HG03097 (cell line): ENCODE measurements around the gene PAFAH1B1.
"Not testable (repeated sequence)": the region's sequence is repeated elsewhere in the genome, so short reads cannot be mapped to it uniquely, and the experiment has no call there.

Experiments used
- ATAC-seq: cut with Tn5 transposase; IDR thresholded peaks from one replicate; pipeline ENCODE4 v1.9.1; 2021; ENCODE audit not compliant: unreplicated experiment, low FRiP score

Gene PAFAH1B1

DNA sequence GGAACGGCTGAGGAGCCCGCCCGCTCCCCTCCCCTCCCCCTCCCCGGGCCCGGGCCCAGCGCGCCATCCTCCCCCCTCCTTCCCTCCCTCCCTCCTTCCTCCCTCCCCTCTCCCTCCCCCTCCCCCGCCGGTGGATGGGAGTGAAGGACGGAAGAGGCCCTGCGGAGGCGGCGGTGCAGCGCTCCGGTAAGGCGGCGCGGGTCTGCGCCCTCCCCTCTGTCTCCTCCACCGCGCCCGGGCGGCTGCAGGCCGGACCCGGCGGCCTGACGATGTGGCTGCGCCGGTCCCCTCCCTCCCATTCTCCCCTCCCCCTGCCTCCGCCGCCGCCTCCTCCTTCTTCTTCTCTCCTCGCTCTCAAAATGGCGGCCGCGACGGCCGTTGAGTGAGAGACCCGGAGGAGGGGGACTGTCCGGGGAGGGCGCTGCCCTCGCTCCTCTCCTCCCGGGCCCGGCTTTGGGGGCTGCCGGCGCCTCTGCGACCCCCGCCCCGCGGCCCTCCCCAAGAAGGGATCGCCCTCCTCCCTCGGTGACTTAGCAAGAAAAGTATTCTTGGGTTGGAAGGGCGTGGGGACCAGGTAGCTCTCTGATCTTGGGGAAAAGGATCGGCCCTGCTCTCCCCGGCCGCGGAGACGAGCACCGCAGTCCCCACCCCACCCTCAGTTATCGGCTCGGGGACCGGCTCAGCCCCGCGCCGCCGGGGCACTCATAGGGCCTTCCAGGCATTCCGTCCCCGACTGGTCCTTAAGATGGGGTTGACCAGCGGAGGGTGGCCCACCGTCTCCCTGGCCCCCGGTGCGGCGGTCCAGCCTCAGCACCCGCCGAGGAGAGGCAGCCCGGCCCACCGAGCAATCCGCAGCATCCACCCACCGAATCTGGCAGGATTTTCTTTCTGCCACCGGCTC is 617 bp downstream of the PAFAH1B1 start:
- peak; percentile 43 for ATAC-seq

DNA sequence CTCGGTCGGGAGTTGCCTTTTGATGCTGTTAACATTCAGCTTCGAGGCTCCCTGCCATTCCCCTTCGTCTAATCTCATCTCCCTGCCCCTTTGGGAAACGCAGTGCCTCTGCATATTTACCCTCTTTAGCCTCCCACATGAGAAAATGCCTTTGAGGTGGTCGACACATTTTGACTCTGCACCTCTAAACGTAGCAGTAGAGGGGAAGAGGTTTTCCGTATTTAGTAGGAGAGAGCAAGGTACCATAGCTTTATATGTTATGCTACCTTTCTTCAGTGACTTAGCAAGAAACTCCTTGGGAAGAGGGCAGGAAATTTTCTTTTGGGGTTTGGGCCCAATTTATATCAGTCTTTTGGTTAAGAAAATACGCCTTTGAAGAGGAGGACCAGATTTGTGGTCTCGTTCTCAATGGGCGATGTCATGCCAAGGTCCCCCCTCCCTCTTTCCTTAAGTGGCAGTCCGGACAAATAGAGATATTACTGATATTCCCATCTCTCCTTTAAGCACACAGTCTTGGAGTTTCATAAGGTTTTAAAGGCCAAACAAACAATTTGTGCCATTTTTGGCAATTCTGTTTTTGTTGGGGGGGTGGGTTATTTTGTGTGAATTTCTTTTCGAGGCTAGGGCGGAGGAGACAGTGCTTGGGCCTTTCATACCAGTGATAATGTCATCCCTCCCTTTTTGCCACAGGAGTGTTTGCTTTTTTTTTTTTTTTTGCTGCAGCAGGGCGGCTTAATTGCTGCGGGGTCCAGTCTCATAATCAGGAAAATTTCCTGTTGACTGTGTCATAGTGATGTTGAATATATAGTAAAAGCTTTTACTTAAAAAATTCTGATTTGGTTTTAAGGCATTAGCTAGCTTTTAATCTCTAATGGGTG is 1.5 kb downstream of the PAFAH1B1 start:
- ATAC-seq: no peak

DNA sequence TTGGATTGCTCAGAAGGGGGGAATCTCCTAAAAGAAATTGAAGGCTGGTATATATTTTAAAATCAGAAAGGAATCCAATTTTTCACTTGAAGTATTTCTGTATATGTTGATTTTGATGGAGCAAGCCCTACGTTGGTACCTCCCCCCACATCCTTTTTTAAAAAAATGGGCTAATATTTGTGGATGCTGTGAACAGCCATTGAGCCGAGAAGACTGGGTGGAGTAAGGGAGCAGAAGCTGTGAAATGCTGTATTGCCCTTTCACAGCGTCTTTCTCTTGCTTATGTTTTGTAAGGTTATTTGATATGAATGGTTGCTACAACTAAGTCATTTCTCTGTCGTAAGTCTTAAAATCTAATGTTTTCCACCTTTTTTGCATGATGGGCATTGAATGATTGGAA is 2.3 kb downstream of the PAFAH1B1 start:
- ATAC-seq: no peak

DNA sequence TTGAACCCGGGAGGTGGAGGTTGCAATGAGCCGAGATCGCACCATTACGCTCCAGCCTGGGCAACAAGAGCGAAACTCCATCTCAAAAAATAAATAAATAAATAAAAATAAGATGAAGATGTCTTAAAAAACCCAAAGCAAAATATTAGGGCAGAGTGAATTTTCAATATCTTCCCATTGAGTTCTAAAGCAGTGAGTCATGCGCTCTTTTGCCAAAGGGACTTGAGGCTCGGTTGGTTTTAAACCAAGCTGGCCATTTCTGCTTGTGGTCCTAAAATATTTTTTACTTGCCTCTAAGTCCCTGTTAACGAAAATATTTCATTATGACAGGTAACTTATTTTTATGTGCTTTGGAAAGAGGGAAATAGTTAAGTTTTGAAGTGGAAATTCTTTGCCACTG is 4.7 kb downstream of the PAFAH1B1 start:
- ATAC-seq: no peak

DNA sequence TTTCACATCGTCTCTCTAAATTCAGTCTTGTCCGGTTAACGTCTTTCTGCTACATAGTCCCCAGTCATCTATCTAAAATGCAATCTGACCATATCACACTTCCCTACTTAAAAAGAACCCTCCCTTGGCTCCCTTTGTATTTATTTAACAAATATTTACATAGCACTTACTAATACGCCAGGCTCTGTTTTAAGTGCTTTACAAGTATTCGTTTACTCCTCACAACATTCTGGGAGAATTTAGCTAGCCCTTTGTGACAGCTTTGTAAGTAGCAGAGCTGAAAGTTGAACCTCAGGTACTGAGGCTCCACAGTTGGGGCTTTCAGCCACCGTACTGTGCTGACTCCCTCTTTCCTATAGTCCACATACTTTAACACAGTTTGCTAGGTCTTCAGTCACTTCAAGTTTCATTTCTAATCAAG is 9.2 kb downstream of the PAFAH1B1 start:
- ATAC-seq: no peak

DNA sequence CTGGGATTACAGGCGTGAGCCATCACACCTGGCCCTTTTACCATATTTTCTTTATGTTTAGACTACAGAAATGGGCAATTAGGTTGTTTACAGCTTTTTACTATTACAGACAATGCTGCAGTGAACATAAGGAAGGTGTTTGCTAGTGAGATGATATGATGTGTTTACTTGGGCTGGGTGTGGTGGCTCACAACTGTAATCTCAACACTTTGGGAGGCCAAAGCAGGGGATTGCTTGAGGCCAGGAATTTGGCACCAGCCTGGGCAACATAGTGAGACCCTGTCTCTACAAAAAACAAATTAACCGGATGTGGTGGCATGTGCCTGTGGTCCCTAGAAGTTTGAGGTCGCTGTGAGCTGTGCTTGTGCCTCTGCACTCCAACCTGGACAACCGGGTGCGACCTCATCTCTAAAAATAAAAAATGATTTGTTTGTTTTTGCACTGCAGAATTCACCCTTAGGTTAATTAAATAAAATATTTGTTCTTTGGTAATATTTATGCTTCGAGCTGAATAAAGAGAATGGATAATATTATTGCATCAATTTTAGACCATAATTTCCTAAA is 15.0 kb downstream of the PAFAH1B1 start:
- ATAC-seq: no peak

DNA sequence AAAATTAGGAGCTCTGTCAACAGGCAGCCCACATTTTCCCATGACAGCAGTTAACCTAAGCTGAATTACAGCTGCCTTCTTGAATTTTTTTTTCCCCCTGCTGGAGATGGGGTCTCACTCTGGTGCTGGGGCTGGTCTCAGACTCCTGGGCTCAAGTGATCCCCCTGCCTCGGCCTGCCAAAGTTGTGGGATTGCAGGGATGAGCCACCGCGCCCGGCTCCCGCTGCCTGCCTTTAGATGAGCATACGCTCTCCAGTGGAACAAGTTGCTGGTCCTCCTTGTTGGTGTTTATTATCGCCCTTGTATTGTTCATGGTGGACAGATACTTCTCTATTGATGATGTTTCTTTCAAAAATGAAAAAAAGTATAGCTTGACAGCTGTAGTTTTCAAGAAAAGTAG is 15.6 kb downstream of the PAFAH1B1 start:
- no peak for ATAC-seq

DNA sequence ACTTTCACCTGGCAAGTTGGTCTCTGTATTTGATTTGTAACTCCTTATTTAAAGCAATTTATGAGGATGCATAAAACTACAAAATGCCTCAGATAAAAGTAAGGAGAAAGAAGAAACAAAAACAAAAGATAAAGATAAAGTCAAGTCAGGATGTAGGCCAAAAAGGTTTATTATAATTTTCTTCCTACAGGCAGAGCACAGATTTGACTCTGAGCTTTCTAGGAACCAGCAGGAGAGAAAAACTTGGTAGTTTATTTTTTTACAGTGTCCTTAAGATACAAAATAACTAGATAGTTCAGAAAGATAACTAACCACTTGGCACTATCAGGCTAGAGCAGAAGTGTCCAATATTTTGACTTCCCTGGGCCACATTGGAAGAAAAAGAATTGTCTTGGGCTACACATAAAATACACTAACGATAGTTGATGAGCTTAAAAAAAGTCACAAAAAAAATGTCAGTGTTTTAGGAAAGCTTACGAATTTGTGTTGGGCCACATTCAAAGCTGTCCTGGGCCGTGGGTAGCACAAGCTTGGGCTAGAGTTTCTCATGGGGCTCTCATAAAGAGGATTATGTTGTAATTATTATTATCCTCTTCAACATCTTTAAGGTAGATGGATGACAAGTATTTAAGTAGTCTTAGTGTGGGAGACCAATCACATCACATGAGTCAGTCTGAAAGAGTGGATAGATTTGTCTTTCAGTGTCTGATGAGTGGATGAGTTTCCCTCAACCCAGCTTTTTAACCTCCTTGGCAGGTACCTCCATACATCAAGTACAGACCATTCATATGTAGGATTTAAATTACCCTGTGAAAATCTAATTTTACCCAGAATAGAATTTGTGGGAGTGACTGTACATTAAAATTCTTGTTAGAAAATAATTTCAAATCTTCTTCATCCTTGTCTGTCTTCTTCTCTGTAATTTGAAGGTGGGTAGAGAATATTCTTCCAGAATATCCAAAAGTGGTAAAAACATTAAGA is 17.0 kb downstream of the PAFAH1B1 start:
- ATAC-seq: no peak

DNA sequence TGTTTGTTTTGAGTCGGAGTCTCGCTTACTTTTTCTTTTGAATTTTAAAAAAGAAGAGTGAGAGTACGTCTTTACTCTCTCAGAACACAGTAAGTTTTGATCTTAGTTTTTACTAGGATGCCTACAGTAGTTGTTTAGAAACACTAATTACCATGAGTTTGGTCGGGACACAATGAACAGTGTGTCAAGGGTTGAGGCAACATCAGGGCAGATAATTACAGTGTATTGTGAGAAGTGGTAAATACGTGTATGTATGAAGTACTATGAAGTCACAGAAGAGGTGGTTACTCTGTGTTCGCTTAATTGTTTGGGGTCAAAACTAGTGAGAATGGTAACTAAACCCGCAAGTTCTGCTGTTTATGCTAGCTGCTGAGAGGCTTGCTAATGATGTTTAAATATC is 18.2 kb downstream of the PAFAH1B1 start:
- ATAC-seq: no peak

DNA sequence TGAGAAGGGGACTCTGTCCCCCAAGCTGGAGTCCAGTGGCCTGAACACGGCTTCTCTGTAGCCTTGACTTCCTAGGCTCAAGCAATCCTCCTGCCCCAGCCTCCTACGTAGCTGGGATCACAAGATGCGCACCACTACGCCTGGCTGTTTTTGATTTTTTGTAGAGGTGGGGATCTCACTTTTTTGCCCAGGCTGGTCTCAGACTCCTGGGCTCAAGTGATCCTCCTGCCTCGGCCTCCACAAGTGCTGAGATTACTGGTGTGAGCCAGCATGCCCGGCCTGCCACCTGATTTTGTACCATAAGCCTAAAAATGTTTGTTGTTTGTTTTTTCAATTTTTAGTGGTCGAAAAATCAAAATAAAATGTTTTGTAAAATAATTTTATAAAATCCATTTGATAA is 19.2 kb downstream of the PAFAH1B1 start:
- no peak for ATAC-seq

DNA sequence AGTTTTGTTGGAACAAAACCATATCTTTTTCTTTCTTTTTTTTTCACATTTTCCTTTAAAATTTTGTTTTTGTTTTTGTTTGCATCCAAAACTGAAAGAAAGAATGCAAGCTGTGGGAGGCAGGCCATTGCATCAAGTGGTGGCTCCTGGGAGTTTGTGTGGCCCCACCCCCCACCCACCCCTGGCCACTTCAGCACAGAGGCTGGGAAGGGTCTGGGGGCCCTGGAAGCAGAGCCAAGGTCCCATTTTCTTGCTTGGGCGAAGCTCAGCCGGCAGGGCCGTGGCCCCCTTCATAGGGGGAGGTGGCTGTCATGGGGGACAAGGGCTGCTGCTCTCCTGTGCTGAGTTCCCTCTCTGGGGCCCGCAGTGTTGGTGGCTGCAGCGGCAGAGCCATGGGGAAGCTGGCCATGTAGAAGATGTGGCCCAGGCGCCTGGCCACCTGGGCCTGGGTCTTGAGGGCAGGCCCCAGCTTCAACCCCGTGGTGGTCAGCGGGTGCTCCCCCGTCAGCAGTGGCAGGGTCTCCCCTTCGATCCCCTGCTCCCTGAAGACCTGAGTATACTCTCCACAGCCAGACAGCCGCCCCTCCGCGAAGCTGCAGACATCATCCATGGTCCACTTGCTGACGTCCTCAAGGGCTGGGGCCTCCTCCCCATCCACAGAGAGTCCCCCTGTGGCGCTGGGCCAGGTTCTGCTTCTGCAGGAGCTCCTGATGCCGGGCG is 19.8 kb downstream of the PAFAH1B1 start:
- no peak for ATAC-seq

DNA sequence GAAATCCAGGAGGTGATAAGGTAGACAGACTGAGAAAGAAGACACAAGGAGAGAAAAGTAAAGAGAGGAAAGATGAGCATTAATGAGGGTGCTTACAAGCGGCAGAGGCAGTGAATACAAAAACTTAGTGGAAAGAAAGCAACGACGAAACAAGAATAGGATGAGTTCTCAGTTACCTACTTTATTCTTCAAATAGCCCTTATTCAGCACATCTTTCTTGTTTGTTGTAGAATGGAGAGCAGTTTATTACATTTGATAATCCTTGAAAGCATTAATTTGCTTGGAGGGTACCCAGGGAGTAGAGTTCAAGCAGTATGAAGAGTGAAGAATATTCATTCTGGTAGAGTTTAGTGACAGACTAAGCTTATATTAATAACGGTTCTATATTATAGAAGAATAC is 22.4 kb downstream of the PAFAH1B1 start:
- no peak for ATAC-seq

DNA sequence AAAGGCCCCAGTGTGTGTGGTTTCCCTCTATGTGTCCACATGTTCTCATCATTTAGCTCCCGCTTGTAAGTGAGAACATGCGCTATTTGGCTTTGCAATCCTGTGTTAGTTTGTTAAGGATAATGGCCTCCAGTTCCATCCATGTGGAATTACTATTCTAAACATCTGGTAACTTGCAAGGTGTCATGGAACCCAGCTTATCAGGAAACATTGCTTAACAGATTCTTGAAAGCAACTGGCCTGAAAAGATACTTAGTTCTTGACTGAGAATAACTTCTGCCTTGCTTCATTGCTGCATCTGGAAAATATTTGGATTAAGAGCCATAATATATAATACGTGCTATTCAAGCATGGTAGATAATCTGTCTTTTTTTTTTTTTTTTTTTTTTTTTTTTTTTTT is 27.8 kb downstream of the PAFAH1B1 start:
- ATAC-seq: no peak

DNA sequence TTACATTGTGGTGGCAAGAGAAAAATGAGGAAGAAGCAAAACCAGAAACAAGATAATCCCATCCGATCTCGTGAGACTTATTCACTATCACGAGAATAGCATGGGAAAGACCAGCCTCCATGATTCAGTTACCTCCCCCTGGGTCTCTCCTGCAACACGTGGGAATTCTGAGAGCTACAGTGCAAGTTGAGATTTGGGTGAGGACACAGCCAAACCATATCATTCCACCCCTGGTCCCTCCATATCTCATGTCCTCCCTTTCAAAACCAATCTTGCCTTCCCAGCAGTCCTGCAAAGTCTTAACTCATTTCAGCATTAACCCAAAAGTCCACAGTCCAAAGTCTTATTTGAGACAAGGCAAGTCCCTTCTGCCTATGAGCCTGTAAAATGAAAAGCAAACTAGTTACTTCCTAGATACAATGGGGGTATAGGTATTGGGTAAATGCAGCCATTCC is 28.5 kb downstream of the PAFAH1B1 start:
- ATAC-seq: not testable (repeated sequence)

DNA sequence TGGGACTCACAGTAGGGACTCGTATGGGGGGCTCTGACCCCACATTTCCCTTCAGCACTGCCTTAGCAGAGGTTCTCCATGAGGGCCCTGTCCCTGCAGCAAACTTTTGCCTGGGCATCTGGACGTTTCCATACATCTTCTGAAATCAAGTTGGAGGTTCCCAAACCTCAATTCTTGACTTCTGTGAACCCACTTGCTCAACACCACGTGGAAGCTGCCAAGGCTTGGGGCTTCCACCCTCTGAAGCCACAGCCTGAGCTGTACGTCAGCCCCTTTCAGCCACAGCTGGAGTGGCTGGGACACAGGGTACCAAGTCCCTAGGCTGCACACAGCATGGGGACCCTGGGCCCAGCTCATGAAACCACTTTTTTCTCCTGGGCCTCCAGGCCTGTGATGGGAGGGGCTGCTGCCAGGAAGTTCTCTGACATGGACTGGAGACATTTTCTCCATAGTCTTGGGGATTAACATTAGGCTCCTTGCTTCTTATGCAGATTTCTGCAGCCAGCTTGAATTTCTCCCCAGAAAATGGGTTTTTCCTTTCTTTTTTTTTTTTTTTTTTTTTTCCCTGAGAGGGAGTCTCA is 29.4 kb downstream of the PAFAH1B1 start:
- ATAC-seq: not testable (repeated sequence)

DNA sequence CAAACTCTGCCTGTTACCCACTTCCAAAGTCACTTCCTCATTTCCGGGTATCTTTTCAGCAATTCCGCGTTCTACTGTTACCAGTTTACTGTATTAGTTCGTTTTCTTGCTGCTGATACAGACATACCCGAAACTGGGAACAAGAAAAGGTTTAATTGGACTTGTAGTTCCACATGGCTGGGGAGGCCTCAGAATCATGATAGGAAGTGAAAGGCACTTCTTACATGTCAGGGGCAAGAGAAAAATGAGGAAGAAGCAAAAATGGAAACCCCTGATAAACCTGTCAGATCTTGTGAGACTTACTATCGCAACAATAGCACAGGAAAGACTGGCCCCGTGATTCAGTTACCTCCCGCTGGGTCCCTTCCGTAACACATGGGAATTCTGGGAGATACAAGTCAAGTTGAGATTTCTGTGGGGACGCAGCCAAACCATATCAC is 30.9 kb downstream of the PAFAH1B1 start:
- no peak for ATAC-seq

DNA sequence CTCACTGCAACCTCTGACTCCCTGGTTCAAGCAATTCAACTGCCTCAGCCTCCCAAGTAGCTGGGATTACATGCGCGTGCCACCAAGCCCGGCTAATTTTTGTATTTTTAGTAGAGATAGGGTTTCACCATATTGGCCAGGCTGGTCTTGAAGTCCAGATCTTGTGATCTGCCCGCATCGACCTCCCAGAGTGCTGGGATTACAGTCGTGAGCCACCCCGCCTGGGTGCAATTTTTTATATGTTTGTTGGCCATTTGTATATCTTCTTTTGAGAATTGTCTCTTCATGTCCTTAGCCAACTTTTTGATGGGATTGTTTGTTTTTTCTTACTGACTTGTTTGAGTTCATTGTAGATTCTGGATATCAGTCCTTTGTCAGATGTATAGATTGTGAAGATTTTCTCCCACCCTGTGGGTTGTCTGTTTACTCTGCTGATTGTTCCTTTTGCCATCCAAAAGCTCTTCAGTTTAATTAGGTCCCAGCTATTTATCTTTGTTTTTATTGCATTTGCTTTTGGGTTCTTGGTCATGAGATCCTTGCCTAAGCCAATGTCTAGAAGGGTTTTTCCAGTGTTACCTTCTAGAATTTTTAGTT is 33.3 kb downstream of the PAFAH1B1 start:
- ATAC-seq: not testable (repeated sequence)

DNA sequence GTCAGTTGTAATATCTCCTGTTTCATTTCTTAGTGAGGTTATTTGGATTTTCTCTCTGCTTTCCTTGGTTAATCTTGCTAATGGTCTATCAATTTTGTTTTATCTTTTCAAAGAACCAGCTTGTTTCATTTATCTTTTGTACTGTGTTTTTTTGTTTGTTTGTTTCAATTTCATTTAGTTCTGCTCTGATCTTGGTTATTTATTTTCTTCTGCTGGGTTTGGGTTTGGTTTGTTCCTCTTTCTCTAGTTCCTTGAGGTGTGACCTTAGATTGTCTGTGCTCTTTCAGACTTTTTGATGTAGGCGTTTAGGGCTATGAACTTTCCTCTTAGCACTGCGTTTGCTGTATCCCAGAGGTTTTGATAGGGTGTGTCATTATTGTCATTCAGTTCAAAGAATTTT is 35.5 kb downstream of the PAFAH1B1 start:
- ATAC-seq: not testable (repeated sequence)

DNA sequence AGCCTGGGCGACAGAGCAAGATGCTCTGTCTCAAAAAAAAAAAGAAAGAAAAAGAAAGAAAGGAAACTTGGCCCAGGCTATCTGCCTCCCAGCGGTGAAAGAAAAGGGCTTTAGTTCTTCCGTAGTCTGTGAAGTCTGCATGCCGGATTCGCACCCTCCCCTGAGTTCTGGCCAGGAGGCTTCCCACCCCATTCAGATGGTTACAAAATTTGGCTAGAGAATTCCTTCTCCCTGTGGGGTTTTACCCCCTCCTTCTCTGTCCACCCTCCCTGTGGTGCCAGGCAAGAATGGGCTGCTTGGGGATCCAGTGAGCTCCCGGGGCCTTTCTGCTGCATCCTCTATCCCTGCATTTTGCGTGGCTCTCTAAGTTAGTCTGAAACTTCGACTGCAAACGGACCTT is 37.8 kb downstream of the PAFAH1B1 start:
- no peak for ATAC-seq
